GM12891 (cell line): Measurements from ENCODE around the gene VSIG2.

Experiments used
- PAX5 ChIP-seq: IDR thresholded peaks from 2 replicates; pipeline ENCODE4 v1.6.1; 2011; ENCODE audit warnings: low read length, moderate library complexity, mild to moderate bottlenecking; ENCODE audit not compliant: insufficient read depth, severe bottlenecking
- POLR2A ChIP-seq: IDR thresholded peaks from 2 replicates; pipeline ENCODE4 v1.6.1; 2011; ENCODE audit warnings: low read depth, low read length, control low read depth
- POLR2AphosphoS5 ChIP-seq: IDR thresholded peaks from 2 replicates; pipeline ENCODE4 v1.6.1; 2011; ENCODE audit warnings: low read depth, low read length, control low read depth
- POU2F2 ChIP-seq: IDR thresholded peaks from 2 replicates; pipeline ENCODE4 v1.6.1; 2011; ENCODE audit warnings: low read depth, mild to moderate bottlenecking, control low read depth, low read length, moderate library complexity
- SPI1 ChIP-seq: IDR thresholded peaks from 2 replicates; pipeline ENCODE4 v1.6.1; 2011; ENCODE audit warnings: low read depth, low read length, control low read depth
- TAF1 ChIP-seq: IDR thresholded peaks from 2 replicates; pipeline ENCODE4 v1.6.1; 2011; ENCODE audit warnings: low read depth, low read length, control low read depth

DNA sequence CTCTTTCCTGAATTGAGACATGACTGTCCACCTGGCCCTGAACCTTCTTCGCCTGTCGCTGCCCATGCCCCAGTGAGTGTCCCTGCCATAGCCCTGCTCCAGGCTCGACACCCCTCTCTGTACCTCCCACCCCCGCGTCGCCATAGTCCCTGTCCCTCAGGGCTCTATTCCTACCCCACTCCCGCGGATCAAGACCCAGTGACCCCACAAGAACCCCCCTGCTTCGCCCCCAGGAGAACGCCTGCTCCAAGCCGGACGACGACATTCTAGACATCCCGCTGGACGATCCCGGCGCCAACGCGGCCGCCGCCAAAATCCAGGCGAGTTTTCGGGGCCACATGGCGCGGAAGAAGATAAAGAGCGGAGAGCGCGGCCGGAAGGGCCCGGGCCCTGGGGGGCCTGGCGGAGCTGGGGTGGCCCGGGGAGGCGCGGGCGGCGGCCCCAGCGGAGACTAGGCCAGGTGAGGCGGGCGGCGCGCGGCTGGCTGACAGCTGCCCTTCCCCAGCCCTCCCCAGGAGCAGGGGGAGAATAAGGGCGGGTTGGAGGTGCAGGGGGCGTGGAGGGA is 6.7 kb downstream of the VSIG2 start:
- TF ChIP-seq POLR2A (no peak), POLR2AphosphoS5 (no peak), PAX5 (no peak), TAF1 (no peak), POU2F2 (no peak), SPI1 (no peak)
